ENCODE data around the gene ADTRP.
A peak's percentile ranks its signal among the peaks of the same experiment; 100 is the strongest.

Gene ADTRP

GRCh38 chr6:11754625-11755271 lies 23.9 kb downstream of the ADTRP start:
- no peak for DNase-seq

GRCh38 chr6:11753798-11754197 lies 24.8 kb downstream of the ADTRP start:
- no peak for DNase-seq

- no peak for DNase-seq
Observed at GRCh38 chr6:11752360-11752759, 26.2 kb downstream of the ADTRP start.

GRCh38 chr6:11750682-11751081 lies 27.9 kb downstream of the ADTRP start:
- DNase-seq, result no peak

GRCh38 chr6:11748591-11749210 lies 29.9 kb downstream of the ADTRP start:
- peak; percentile 86 for DNase-seq

GRCh38 chr6:11747021-11747420 lies 31.6 kb downstream of the ADTRP start:
- no peak for DNase-seq

- DNase-seq, result peak; percentile 91
Observed at GRCh38 chr6:11744753-11745152, 33.9 kb downstream of the ADTRP start.

GRCh38 chr6:11744101-11744500 lies 34.5 kb downstream of the ADTRP start:
- DNase-seq, result no peak

GRCh38 chr6:11740875-11741274 lies 37.7 kb downstream of the ADTRP start:
- no peak for DNase-seq

- DNase-seq, result peak; percentile 91
Observed at GRCh38 chr6:11738661-11739375, 39.8 kb downstream of the ADTRP start.

GRCh38 chr6:11738234-11738633 lies 40.4 kb downstream of the ADTRP start:
- DNase-seq, result no peak

GRCh38 chr6:11736601-11737000 lies 42.0 kb downstream of the ADTRP start:
- no peak for DNase-seq

- peak; percentile 43 for DNase-seq
Observed at GRCh38 chr6:11734861-11735613, 43.6 kb downstream of the ADTRP start.

- DNase-seq, result peak; percentile 100
Observed at GRCh38 chr6:11732036-11732631, 46.5 kb downstream of the ADTRP start.

GRCh38 chr6:11731423-11731822 lies 47.2 kb downstream of the ADTRP start:
- peak; percentile 42 for DNase-seq

GRCh38 chr6:11730641-11731040 lies 48.0 kb downstream of the ADTRP start:
- peak; percentile 67 for DNase-seq

- no peak for DNase-seq
Observed at GRCh38 chr6:11729076-11729475, 49.5 kb downstream of the ADTRP start.

GRCh38 chr6:11727998-11728961 lies 50.3 kb downstream of the ADTRP start:
- DNase-seq, result peak; percentile 89

- peak; percentile 74 for DNase-seq
Observed at GRCh38 chr6:11727346-11727997, 51.1 kb downstream of the ADTRP start.

GRCh38 chr6:11724286-11724685 lies 54.3 kb downstream of the ADTRP start:
- DNase-seq, result no peak

Measured in inflammatory macrophage treated with lipopolysaccharide for 4 hours (primary cell).